Posterior vena cava (tissue), 2 donors: ENCODE measurements around the gene TMPRSS15. TPM values are rescaled to one million over a fixed set of nuclear protein-coding genes. Genes with fewer than 3 reads are reported as not detected.

Source experiments
- DNase-seq: peaks from one replicate; pipeline ENCODE4 v3.0.0-alpha.2; 2020; ENCODE audit warnings: low spot score
- intact Hi-C, 2 donors: fragments of 100-400 bp; cut with DNase I; formaldehyde crosslinking; loops; one replicate each; pipeline versions ENCODE4 v1.14.1 to v1.14.2; 2022 to 2023
- total RNA-seq, 2 donors: library from RNA; stranded (reverse); fragmentation: NEBNext Ultra II Directional; extraction: Animal tissue kit (Norgen Biotek cat#: 25700); gene quantifications; one replicate each; pipeline ENCODE4 v1.2.1, GENCODE V29; 2021
- donor health status: DM: yes; HTN: yes; CAD: no.
- donor health status: DM: yes; HTN: yes; CAD: no.

The TMPRSS15 gene
- total RNA-seq, 2 donors from 2014 or later, result not detected

- DNase-seq, result no peak
- intact Hi-C loops, result no loop called here
Measured at GRCh38 chr21:18356801-18357200, 46.8 kb downstream of the TMPRSS15 start.

GRCh38 chr21:18354947-18355346 is 48.6 kb downstream of the TMPRSS15 start:
- intact Hi-C loops, result no loop called here
- DNase-seq, result no peak

GRCh38 chr21:18350216-18350615 is 53.4 kb downstream of the TMPRSS15 start:
- DNase-seq, result no peak
- intact Hi-C loops, result no loop called here

- intact Hi-C loops, result no loop called here
- no peak for DNase-seq
Measured at GRCh38 chr21:18349468-18349867, 54.1 kb downstream of the TMPRSS15 start.

- no peak for DNase-seq
- intact Hi-C loops, result no loop called here
Measured at GRCh38 chr21:18340387-18340942, 63.1 kb downstream of the TMPRSS15 start.

GRCh38 chr21:18335651-18336236 is 67.8 kb downstream of the TMPRSS15 start:
- DNase-seq, result no peak
- intact Hi-C loops, result no loop called here

GRCh38 chr21:18334066-18334465 is 69.5 kb downstream of the TMPRSS15 start:
- DNase-seq, result no peak
- intact Hi-C loops, result no loop called here

GRCh38 chr21:18318156-18318555 is 85.4 kb downstream of the TMPRSS15 start:
- intact Hi-C loops, result no loop called here
- DNase-seq, result no peak

GRCh38 chr21:18298228-18298627 is 105.4 kb downstream of the TMPRSS15 start:
- intact Hi-C loops, result no loop called here
- DNase-seq, result no peak

GRCh38 chr21:18294100-18294499 is 109.5 kb downstream of the TMPRSS15 start:
- intact Hi-C loops, result no loop called here
- DNase-seq, result no peak

- no peak for DNase-seq
Measured at GRCh38 chr21:18289876-18290275, 113.7 kb downstream of the TMPRSS15 start.

GRCh38 chr21:18285379-18285778 is 118.2 kb downstream of the TMPRSS15 start:
- intact Hi-C loops, result no loop called here
- DNase-seq, result no peak

More at GRCh38 chr21:18289876-18290275, 113.7 kb downstream of the TMPRSS15 start:
- intact Hi-C loops, result no loop called here

GRCh38 chr21:18275781-18276180 is 127.8 kb downstream of the TMPRSS15 start:
- no peak for DNase-seq
- intact Hi-C loops, result no loop called here

- intact Hi-C loops, result no loop called here
- DNase-seq, result no peak
Measured at GRCh38 chr21:18274370-18274769, 129.2 kb downstream of the TMPRSS15 start.

GRCh38 chr21:18273400-18273799 is 130.2 kb downstream of the TMPRSS15 start:
- no peak for DNase-seq
- intact Hi-C loops, result no loop called here

- no peak for DNase-seq
- intact Hi-C loops, result no loop called here
Measured at GRCh38 chr21:18269856-18270255, 133.7 kb downstream of the TMPRSS15 start.

- no peak for DNase-seq
- intact Hi-C loops, result no loop called here
Measured at GRCh38 chr21:18268906-18269305, 134.7 kb downstream of the TMPRSS15 start.

GRCh38 chr21:18267496-18267895 is 136.1 kb downstream of the TMPRSS15 start:
- intact Hi-C loops, result no loop called here
- no peak for DNase-seq

- intact Hi-C loops, result no loop called here
- DNase-seq, result no peak
Measured at GRCh38 chr21:18265944-18266343, 137.6 kb downstream of the TMPRSS15 start.

- DNase-seq, result no peak
- intact Hi-C loops, result no loop called here
Measured at GRCh38 chr21:18253799-18254198, 149.8 kb downstream of the TMPRSS15 start.

GRCh38 chr21:18253221-18253620 is 150.4 kb downstream of the TMPRSS15 start:
- intact Hi-C loops, result no loop called here
- DNase-seq, result no peak

- no peak for DNase-seq
- intact Hi-C loops, result no loop called here
Measured at GRCh38 chr21:18252680-18253079, 150.9 kb downstream of the TMPRSS15 start.
